Neuronal stem cell (in vitro differentiated cells): ENCODE data around the gene BRD3OS.

Experiments used
- DNase-seq: peaks from one replicate; pipeline ENCODE4 v3.0.0-alpha.2; 2013; ENCODE audit warnings: low spot score
- H2AFZ ChIP-seq: one replicate; pipeline ENCODE4 v1.6.1; 2013; ENCODE audit warnings: mild to moderate bottlenecking, low read length, inconsistent platforms
- H2AK5ac ChIP-seq: 2 replicates; pipeline ENCODE4 v1.6.1; 2013; ENCODE audit warnings: low read depth, mild to moderate bottlenecking, inconsistent platforms, low read length, moderate library complexity, mixed read lengths
- H2BK120ac ChIP-seq: 2 replicates; pipeline ENCODE4 v1.6.1; 2013; ENCODE audit warnings: low read depth, mild to moderate bottlenecking, inconsistent platforms, low read length, moderate library complexity, mixed read lengths
- H2BK12ac ChIP-seq: one replicate; pipeline ENCODE4 v1.6.1; 2013; ENCODE audit warnings: low read length, inconsistent platforms
- H2BK15ac ChIP-seq: 2 replicates; pipeline ENCODE4 v1.6.1; 2013; ENCODE audit warnings: mild to moderate bottlenecking, low read length, inconsistent platforms, mixed read lengths
- H2BK5ac ChIP-seq: one replicate; pipeline ENCODE4 v1.6.1; 2013; ENCODE audit warnings: inconsistent platforms, mild to moderate bottlenecking, low read length, moderate library complexity
- H3K14ac ChIP-seq: one replicate; pipeline ENCODE4 v1.6.1; 2013; ENCODE audit warnings: low read length, inconsistent platforms
- H3K18ac ChIP-seq: 2 replicates; pipeline ENCODE4 v1.6.1; 2013; ENCODE audit warnings: low read length, inconsistent platforms
- H3K23ac ChIP-seq: 2 replicates; pipeline ENCODE4 v1.6.1; 2013; ENCODE audit warnings: low read depth, mild to moderate bottlenecking, mixed read lengths, low read length, inconsistent platforms; ENCODE audit not compliant: poor library complexity
- H3K27ac ChIP-seq: replicated peaks from 3 replicates; pipeline ENCODE4 v1.5.1; 2013; ENCODE audit warnings: low read length, inconsistent platforms
- H3K27me3 ChIP-seq, 3 experiments: 2 replicates each; pipeline ENCODE4 v1.6.1; 2013; ENCODE audit warnings: low read length in 3 of 3, mild to moderate bottlenecking in 2 of 3, inconsistent platforms in 1 of 3, low read depth in 1 of 3, mixed read lengths in 1 of 3, moderate library complexity in 1 of 3; ENCODE audit not compliant: control insufficient read depth in 3 of 3, insufficient read depth in 3 of 3
- H3K36me3 ChIP-seq, 2 donors: replicated peaks in 1 of 2; 2 replicates each; pipeline ENCODE4 v1.6.1; 2013; ENCODE audit warnings: low read length in 2 of 2; ENCODE audit not compliant: control insufficient read depth in 2 of 2, insufficient read depth in 2 of 2
- H3K4ac ChIP-seq: 2 replicates; pipeline ENCODE4 v1.6.1; 2013; ENCODE audit warnings: inconsistent platforms, mild to moderate bottlenecking, low read length, moderate library complexity
- H3K4me1 ChIP-seq, 2 donors: 1 replicate in 1 of 2; 2 replicates in 1 of 2; pipeline ENCODE4 v1.6.1; 2013; ENCODE audit warnings: low read length in 2 of 2, low read depth in 1 of 2; ENCODE audit not compliant: control insufficient read depth in 2 of 2, insufficient read depth in 1 of 2
- H3K4me2 ChIP-seq: one replicate; pipeline ENCODE4 v1.6.1; 2013; ENCODE audit warnings: mild to moderate bottlenecking, low read length, inconsistent platforms; ENCODE audit not compliant: insufficient read depth, poor library complexity, severe bottlenecking
- H3K4me3 ChIP-seq, 2 donors: 2 replicates each; pipeline ENCODE4 v1.5.1; 2013; ENCODE audit warnings: low read length in 2 of 2, mild to moderate bottlenecking in 2 of 2, inconsistent platforms in 1 of 2, moderate library complexity in 1 of 2
- H3K79me1 ChIP-seq: one replicate; pipeline ENCODE4 v1.6.1; 2013; ENCODE audit warnings: low read depth, mild to moderate bottlenecking, inconsistent platforms, low read length, moderate library complexity
- H3K9ac ChIP-seq: one replicate; pipeline ENCODE4 v1.6.1; 2013; ENCODE audit warnings: mild to moderate bottlenecking, low read depth, low read length, inconsistent platforms; ENCODE audit not compliant: poor library complexity
- H3K9me3 ChIP-seq, 2 donors: replicated peaks in 1 of 2; 2 replicates each; pipeline versions ENCODE3 to v1.6.1; 2013; ENCODE audit warnings: low read length in 2 of 2, mild to moderate bottlenecking in 2 of 2, inconsistent platforms in 1 of 2, low read depth in 1 of 2, mixed read lengths in 1 of 2, moderate library complexity in 1 of 2; ENCODE audit not compliant: control insufficient read depth in 2 of 2, insufficient read depth in 1 of 2
- H4K8ac ChIP-seq: one replicate; pipeline ENCODE4 v1.6.1; 2013; ENCODE audit warnings: low read depth, mild to moderate bottlenecking, inconsistent platforms, low read length, moderate library complexity
- H4K91ac ChIP-seq: one replicate; pipeline ENCODE4 v1.6.1; 2013; ENCODE audit warnings: low read length, low read depth, mild to moderate bottlenecking, inconsistent platforms; ENCODE audit not compliant: poor library complexity
- WGBS, 2 donors: extraction: QIAGEN DNeasy Blood & Tissue Kit; methylation state at CpG; one replicate each; pipeline ENCODE4 v1.1.7; 2013; ENCODE audit warnings: missing lambda C conversion rate in 2 of 2, mixed read lengths in 1 of 2; ENCODE audit not compliant: insufficient read length in 2 of 2, insufficient replicate concordance in 1 of 2; ENCODE audit errors: extremely low coverage in 2 of 2; 5-methylcytosine and 5-hydroxymethylcytosine counted together

Gene BRD3OS

DNA sequence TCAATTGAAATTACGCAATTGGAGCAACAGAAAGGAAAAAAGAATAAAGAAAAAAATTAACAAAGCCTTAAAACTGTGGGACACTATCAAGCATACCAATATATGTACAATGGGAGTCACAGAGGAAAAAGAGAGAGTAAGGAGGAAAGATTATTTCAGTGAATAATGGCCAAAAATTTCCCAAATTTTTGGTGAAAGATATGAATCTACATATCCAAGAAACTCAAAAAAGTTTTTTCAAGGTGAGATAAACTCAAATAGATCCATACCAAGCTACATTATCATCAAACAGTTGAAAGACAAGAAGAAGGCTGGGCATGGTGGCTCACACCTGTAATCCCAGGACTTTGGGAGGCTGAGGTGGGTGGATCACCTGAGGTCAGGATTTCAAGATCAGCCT lies 51.4 kb downstream of the BRD3OS start:
- peaks cover 0 to 7% of the 10 kb centered on the region in 2 donors for H3K9me3 ChIP-seq
- no peak overlapping the region for H2AK5ac ChIP-seq
- no peak overlapping the region for H3K23ac ChIP-seq
- no peak overlapping the region for H3K14ac ChIP-seq
- no peaks in the 10 kb centered on the region for H3K4me1 ChIP-seq
- H3K27me3 ChIP-seq = peaks cover 0 to 3% (median 0%) of the 10 kb centered on the region in 3 experiments
- no peaks in the 10 kb centered on the region for H3K36me3 ChIP-seq
- H2BK12ac ChIP-seq = no peak overlapping the region
- no peak overlapping the region for H2BK120ac ChIP-seq
- no peak overlapping the region for H3K4ac ChIP-seq
- H4K8ac ChIP-seq = no peak overlapping the region
- no peak overlapping the region for H4K91ac ChIP-seq
- DNase-seq = no peak
- H2AFZ ChIP-seq = no peak overlapping the region
- H2BK15ac ChIP-seq = no peak overlapping the region
- no peak overlapping the region for H3K4me3 ChIP-seq
- H3K9ac ChIP-seq = no peak overlapping the region
- H3K18ac ChIP-seq = no peak overlapping the region
- no CpG with 5 or more reads among the region's 1 CpG for WGBS, 2 donors
- H3K27ac ChIP-seq = no peak overlapping the region
- no peaks in the 10 kb centered on the region for H3K79me1 ChIP-seq
- no peak overlapping the region for H2BK5ac ChIP-seq
- no peak overlapping the region for H3K4me2 ChIP-seq
